GM19438 (cell line): ENCODE measurements around the gene BTG4.

ENCODE experiments used
- ATAC-seq: cut with Tn5 transposase; IDR thresholded peaks from one replicate; pipeline ENCODE4 v1.9.1; 2021; ENCODE audit warnings: low read depth; ENCODE audit not compliant: unreplicated experiment

BTG4 gene

GRCh38 chr11:111512296-111513239 is at the start of gene BTG4:
Gene BTG4 (minus strand): TSS chr11:111512386. CDS start chr11:111498776, 13,610 bp downstream.
- no peak for ATAC-seq

- ATAC-seq, result no peak
Measured at GRCh38 chr11:111561791-111562325, 49.7 kb upstream of the BTG4 start.

DNA sequence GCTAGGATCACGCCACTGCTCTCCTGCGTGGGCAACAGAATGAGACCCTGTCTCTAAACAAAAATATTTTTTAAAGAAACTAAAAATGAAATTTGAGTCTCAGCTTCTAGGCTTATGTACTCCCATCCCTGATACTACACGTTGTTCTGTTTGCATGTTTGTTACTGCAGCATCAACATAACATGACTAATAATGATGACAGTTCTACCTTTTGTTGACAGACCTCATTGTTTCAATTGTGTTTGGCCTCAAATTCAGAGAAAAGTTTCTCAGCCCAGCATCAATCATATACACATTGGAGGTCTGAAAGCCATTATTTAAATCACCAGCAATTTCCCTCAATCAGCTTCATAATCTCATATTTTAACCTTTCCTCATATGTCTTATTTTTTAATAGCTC is 49.1 kb upstream of the BTG4 start:
- no peak for ATAC-seq

DNA sequence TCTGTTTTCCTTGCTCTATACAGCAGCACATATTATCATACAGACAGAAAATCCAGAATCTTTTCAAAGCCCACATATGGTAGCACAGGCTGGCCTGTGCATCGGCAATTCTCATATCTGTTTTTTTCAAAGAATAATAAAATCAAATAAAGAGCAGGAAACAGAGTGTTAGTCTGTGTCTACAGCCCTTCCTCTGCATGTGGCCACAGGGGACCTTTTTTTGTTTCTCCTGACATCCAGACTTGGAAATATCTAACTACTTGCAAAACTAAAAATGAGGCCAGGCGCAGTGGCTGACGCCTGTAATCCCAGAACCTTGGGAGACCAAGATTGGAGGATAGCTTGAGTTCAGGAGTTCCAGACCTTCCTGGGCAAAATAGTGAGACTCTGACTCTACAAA is 48.6 kb upstream of the BTG4 start:
- ATAC-seq, result no peak

GRCh38 chr11:111559800-111560464 is 47.7 kb upstream of the BTG4 start:
- no peak for ATAC-seq

DNA sequence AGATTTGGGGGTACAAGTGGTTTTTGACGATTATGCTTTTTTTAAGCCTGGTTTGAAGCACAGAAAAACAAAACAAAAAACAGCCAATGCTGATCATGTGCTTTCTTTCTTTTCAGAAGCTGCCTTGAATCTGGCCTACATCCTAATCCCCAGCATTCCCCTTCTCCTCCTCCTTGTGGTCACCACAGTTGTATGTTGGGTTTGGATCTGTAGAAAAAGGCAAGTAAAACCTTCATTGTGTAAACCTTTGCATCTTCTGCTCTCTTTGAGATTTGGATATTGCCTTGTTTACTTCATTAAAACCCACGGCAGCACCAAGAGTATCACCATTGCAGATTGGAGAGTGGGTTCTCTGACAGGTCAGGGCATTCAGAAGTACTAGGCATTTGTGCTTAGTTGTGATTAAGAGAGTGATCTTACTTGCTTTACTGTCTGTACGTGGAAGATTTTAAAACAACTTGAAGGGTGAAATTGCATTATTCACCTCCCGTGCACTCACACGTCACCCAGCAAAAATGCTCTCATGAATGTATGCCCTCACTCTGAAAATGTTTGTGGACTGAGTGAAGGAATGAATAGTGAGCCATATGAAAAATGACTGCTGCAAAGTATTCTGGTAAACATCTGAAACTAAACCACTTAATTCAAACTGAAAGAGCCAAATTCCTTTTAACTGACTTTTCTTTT is 45.4 kb upstream of the BTG4 start:
- no peak for ATAC-seq

GRCh38 chr11:111555255-111555654 is 43.1 kb upstream of the BTG4 start:
- no peak for ATAC-seq

GRCh38 chr11:111554532-111554931 is 42.3 kb upstream of the BTG4 start:
- no peak for ATAC-seq

DNA sequence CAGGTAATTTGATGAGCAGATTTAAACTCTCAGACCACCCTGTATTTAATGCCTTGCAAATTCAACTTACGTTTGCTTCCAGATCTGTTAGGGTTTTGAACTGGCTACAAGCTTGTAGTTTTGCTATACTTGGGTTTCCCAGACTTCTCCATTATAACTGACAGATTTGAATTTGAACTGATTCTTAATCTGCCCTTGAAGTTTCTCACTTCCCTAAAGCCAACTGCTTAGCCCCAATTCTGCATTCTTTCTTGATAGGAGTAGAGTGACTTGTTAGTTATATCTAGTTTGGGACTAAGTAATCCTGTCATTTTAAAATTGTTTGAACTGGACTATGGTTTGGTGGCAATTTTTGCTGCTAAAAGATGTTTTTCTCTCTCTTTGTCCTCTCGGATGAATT is 38.1 kb upstream of the BTG4 start:
- ATAC-seq, result no peak

GRCh38 chr11:111549869-111550203 is 37.6 kb upstream of the BTG4 start:
- ATAC-seq, result no peak

- no peak for ATAC-seq
Measured at GRCh38 chr11:111549196-111549868, 37.1 kb upstream of the BTG4 start.

GRCh38 chr11:111548525-111548924 is 36.3 kb upstream of the BTG4 start:
- ATAC-seq, result no peak

GRCh38 chr11:111542606-111543275 is 30.6 kb upstream of the BTG4 start:
- ATAC-seq, result no peak

DNA sequence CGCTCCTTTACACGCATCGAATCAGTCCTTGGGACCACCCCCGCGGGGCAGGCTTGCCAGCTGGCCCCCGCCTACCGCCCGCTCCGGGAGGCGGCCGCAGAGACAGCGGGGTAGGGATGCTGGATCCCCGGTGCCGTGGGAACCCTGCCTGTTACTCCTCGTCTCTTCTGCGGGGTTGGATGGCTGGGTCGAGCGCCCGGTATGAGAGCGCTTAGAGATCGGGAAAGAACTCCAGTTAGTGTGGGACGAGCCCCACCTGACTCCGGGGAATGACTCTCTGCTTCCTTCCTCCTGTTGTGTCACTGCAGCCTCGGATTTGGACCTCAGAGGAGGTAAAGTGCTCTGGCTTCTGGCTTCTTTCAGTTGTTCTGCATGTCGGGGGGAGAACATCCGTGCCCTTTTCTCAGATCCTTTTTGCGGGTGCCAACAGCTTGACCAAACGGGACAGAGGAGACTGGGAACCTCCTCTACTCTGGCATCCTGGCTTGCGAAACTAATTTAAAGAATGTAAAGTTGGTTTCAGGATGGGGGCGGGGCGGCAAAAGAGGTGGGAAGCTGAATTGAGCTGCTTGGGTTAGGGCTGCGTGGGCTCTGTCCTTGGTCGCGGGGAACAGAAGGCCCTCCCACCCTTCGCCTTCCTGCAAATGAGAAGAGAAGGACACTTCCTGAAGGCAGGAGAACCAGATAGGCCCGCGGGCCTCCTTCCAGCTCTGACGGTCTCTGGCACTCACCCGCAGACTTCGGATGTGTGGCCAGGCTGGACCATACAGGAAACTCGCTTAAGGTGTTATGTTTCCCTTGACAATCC is 29.3 kb upstream of the BTG4 start:
- ATAC-seq, result no peak

DNA sequence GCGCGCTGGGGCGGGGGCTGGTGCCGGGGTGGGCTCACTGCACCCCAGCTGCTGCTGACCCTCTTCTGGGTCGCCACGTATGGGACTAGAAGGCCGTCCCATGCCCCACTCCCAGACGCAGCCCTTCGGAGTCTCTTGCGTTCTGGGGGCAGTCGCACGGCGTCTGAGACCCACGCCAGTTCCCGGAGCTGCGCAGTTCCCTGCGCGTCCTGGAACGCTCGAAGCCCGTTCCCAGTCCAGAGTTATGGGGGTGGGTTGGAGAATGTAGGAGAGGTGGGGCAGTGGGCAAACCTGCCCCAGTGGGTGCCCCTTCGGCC is 28.7 kb upstream of the BTG4 start:
- ATAC-seq, result no peak

- no peak for ATAC-seq
Measured at GRCh38 chr11:111540114-111540936, 28.1 kb upstream of the BTG4 start, which contains the start of gene LAYN. Gene LAYN (plus strand): TSS chr11:111540720. CDS start chr11:111540844, 124 bp downstream.

DNA sequence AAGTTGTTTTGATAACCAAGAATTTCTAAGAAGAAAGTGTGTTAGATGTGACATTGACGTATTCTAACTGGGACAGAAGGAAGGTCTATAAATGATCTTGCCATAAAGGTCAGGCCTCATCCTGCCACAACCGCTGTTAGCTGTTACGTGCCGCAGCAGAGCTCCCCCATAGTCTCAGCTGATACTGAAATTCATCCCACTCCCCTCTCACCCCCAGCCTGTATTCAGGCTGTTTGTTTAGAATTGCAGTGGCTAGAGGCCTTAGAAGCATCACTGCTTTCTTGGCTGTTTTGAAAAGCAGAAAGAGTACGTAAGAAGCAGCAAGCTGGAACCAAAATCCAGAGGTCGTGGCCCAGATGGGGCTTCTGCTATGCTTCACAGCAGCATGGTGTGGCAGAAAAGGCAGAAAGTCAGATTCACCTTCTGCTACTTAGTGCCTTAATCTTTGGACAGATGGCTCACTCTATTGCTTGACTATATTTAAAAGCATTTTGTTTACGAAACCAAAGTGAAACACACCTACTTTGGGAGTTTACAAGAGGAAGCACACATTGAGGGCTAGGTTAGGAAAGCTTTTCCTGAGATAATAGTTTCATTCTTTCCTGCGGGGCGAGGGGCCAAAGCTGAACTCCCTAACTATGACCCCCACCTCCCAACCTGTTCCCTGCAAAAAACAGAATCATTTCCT is 27.4 kb upstream of the BTG4 start:
- no peak for ATAC-seq
